Neural cell (in vitro differentiated cells): ENCODE measurements around the gene GABRG3. TPM values are rescaled to one million over a fixed set of nuclear protein-coding genes. Genes with fewer than 3 reads are reported as not detected.

Source experiments
- H2AFZ ChIP-seq: fragments of 200-600, 300-800 bp; sonication (generic), shearing (Covaris generic); 2 replicates; pipeline ENCODE4 v1.6.0; 2014; ENCODE audit warnings: low read depth, mild to moderate bottlenecking, antibody characterized with exemption, low read length, moderate library complexity
- H3F3A ChIP-seq: fragments of 200-600 bp; shearing (Covaris generic); 2 replicates; pipeline ENCODE4 v1.6.1; 2016; ENCODE audit warnings: mild to moderate bottlenecking, moderate library complexity, mixed read lengths, antibody characterized with exemption, low read length; ENCODE audit not compliant: insufficient read depth, poor library complexity, severe bottlenecking
- H3K27ac ChIP-seq: fragments of 200-600, 300-800 bp; sonication (generic), shearing (Covaris generic); 2 replicates; pipeline ENCODE4 v1.5.1; 2014; ENCODE audit warnings: mild to moderate bottlenecking, low read length, moderate library complexity
- H3K27me3 ChIP-seq: fragments of 300-800, 200-600 bp; sonication (generic), shearing (Covaris generic); 2 replicates; pipeline ENCODE4 v1.6.0; 2014; ENCODE audit warnings: mild to moderate bottlenecking, low read depth, low read length, moderate library complexity; ENCODE audit not compliant: insufficient read depth
- H3K36me3 ChIP-seq: fragments of 300-800, 200-600 bp; sonication (generic), shearing (Covaris generic); 2 replicates; pipeline ENCODE4 v1.5.1; 2014; ENCODE audit warnings: mild to moderate bottlenecking, antibody characterized with exemption, low read length, moderate library complexity; ENCODE audit not compliant: insufficient read depth
- H3K4me2 ChIP-seq: fragments of 300-800, 200-600 bp; sonication (generic), shearing (Covaris generic); 2 replicates; pipeline ENCODE4 v1.6.0; 2014; ENCODE audit warnings: mild to moderate bottlenecking, low read length
- H3K4me3 ChIP-seq: fragments of 300-800, 200-600 bp; sonication (generic), shearing (Covaris generic); 2 replicates; pipeline ENCODE4 v1.5.1; 2014; ENCODE audit warnings: mild to moderate bottlenecking, low read length, moderate library complexity
- H3K79me2 ChIP-seq: fragments of 200-600 bp; shearing (Covaris generic); replicated peaks from 2 replicates; pipeline ENCODE4 v1.6.0; 2014; ENCODE audit warnings: mild to moderate bottlenecking, low read length, moderate library complexity; ENCODE audit not compliant: insufficient read depth
- H3K9ac ChIP-seq: fragments of 300-800, 200-600 bp; sonication (generic), shearing (Covaris generic); 2 replicates; pipeline ENCODE4 v1.6.1; 2016; ENCODE audit warnings: mild to moderate bottlenecking, low read length, mixed read lengths
- H3K9me2 ChIP-seq: fragments of 200-600 bp; shearing (Covaris generic); 2 replicates; pipeline ENCODE4 v1.6.1; 2016; ENCODE audit warnings: mild to moderate bottlenecking, low read length, mixed read lengths; ENCODE audit not compliant: insufficient read depth
- H3K9me3 ChIP-seq: fragments of 200-600, 300-800 bp; sonication (generic), shearing (Covaris generic); 2 replicates; pipeline ENCODE4 v1.6.1; 2016; ENCODE audit warnings: mild to moderate bottlenecking, mixed run types, low read length, moderate library complexity, mixed read lengths
- H4K20me1 ChIP-seq: fragments of 200-600 bp; shearing (Covaris generic); 2 replicates; pipeline ENCODE4 v1.6.1; 2016; ENCODE audit warnings: mild to moderate bottlenecking, mixed run types; ENCODE audit not compliant: insufficient read depth
- CTCF ChIP-seq: fragments of 450-650 bp; IDR thresholded peaks from 2 replicates; pipeline ENCODE4 v1.5.1; 2014; ENCODE audit warnings: antibody characterized with exemption, mild to moderate bottlenecking, moderate library complexity; ENCODE audit not compliant: poor library complexity, severe bottlenecking
- EP300 ChIP-seq: fragments of 450-650 bp; conservative IDR thresholded peaks from 2 replicates; pipeline ENCODE4 v1.6.1; 2014; ENCODE audit warnings: antibody characterized with exemption, mild to moderate bottlenecking, moderate library complexity; ENCODE audit not compliant: poor library complexity, severe bottlenecking
- EZH2 ChIP-seq: fragments of 200-600, 300-800 bp; shearing (Covaris generic), sonication (generic); IDR thresholded peaks from 2 replicates; pipeline ENCODE4 v1.6.1; 2014; ENCODE audit warnings: antibody characterized with exemption, low read length, borderline replicate concordance, mild to moderate bottlenecking; ENCODE audit not compliant: insufficient read depth, poor library complexity, severe bottlenecking
- MXI1 ChIP-seq: fragments of 450-650 bp; conservative IDR thresholded peaks from 2 replicates; pipeline ENCODE4 v1.6.1; 2014; ENCODE audit warnings: antibody characterized with exemption, mild to moderate bottlenecking; ENCODE audit not compliant: poor library complexity, severe bottlenecking
- POLR2AphosphoS5 ChIP-seq: IDR thresholded peaks from 2 replicates; pipeline ENCODE4 v1.6.1; 2012
- RAD21 ChIP-seq: fragments of 450-650 bp; conservative IDR thresholded peaks from 2 replicates; pipeline ENCODE4 v1.6.1; 2014; ENCODE audit warnings: antibody characterized with exemption, mild to moderate bottlenecking, moderate library complexity
- REST ChIP-seq: IDR thresholded peaks from 2 replicates; pipeline ENCODE4 v1.6.1; 2012; ENCODE audit warnings: borderline replicate concordance
- SMC3 ChIP-seq: fragments of 450-650 bp; conservative IDR thresholded peaks from 2 replicates; pipeline ENCODE4 v1.6.1; 2014; ENCODE audit warnings: antibody characterized with exemption, mild to moderate bottlenecking, moderate library complexity; ENCODE audit not compliant: poor library complexity
- TAF1 ChIP-seq: IDR thresholded peaks from 2 replicates; pipeline ENCODE4 v1.6.1; 2012; ENCODE audit warnings: low read depth
- polyA plus RNA-seq: library from polyadenylated mRNA; depleted of rRNA; stranded (reverse); fragments of >200 nt; gene quantifications from 2 replicates; pipeline ENCODE4 v1.2.3, GENCODE V29; 2014

GABRG3 gene
- polyA plus RNA-seq, 1 donor from 2014 or later = 1.2 TPM

- H3K27me3 ChIP-seq = no peaks in the 10 kb centered on the region
- H3K4me3 ChIP-seq = no peak overlapping the region
- no peak overlapping the region for H2AFZ ChIP-seq
- H3K79me2 ChIP-seq = no peaks in the 10 kb centered on the region
- H3K9me3 ChIP-seq = no peaks in the 10 kb centered on the region
- TF ChIP-seq RAD21 = no peak
- TF ChIP-seq MXI1 = no peak
- TF ChIP-seq EZH2 = no peak
- TF ChIP-seq SMC3 = no peak
- no peak for TF ChIP-seq EP300
- no peak for TF ChIP-seq TAF1
- TF ChIP-seq REST = no peak
- TF ChIP-seq CTCF = no peak
- TF ChIP-seq POLR2AphosphoS5 = no peak
- H3F3A ChIP-seq = no peaks in the 10 kb centered on the region
- no peak overlapping the region for H3K9ac ChIP-seq
- H3K36me3 ChIP-seq = no peaks in the 10 kb centered on the region
- no peak overlapping the region for H3K4me2 ChIP-seq
- no peaks in the 10 kb centered on the region for H3K9me2 ChIP-seq
- no peaks in the 10 kb centered on the region for H4K20me1 ChIP-seq
- no peak overlapping the region for H3K27ac ChIP-seq
Measured at GRCh38 chr15:27273506-27273905, 302.5 kb downstream of the GABRG3 start.

- H2AFZ ChIP-seq = no peak overlapping the region
Measured at GRCh38 chr15:27278761-27279160, 307.8 kb downstream of the GABRG3 start.

More at GRCh38 chr15:27278761-27279160, 307.8 kb downstream of the GABRG3 start:
- no peak overlapping the region for H3K4me3 ChIP-seq
- no peaks in the 10 kb centered on the region for H3K36me3 ChIP-seq
- no peaks in the 10 kb centered on the region for H3K79me2 ChIP-seq
- no peaks in the 10 kb centered on the region for H3K9me3 ChIP-seq
- no peak overlapping the region for H3K4me2 ChIP-seq
- H3K27ac ChIP-seq = no peak overlapping the region
- H4K20me1 ChIP-seq = no peaks in the 10 kb centered on the region
- no peaks in the 10 kb centered on the region for H3F3A ChIP-seq
- H3K27me3 ChIP-seq = no peaks in the 10 kb centered on the region
- H3K9me2 ChIP-seq = no peaks in the 10 kb centered on the region
- no peak for TF ChIP-seq SMC3
- TF ChIP-seq POLR2AphosphoS5 = no peak
- TF ChIP-seq EP300 = no peak
- no peak for TF ChIP-seq EZH2
- no peak for TF ChIP-seq MXI1
- TF ChIP-seq TAF1 = no peak
- no peak for TF ChIP-seq REST
- TF ChIP-seq CTCF = no peak
- no peak overlapping the region for H3K9ac ChIP-seq
